Endothelial cell of umbilical vein (primary cell): ENCODE measurements around the gene NCAN. TPM values are rescaled to one million over a fixed set of nuclear protein-coding genes. Genes with fewer than 3 reads are reported as not detected.

Experiments
- BruUV-seq: library from RNA; stranded (reverse); fragments of 400-500 nt; replicated peaks from 2 replicates; lab custom pipeline; 2021; lab: Mats Ljungman, UMichigan
- CTCF ChIA-PET: fragments of 300-600, 350-600 bp; sonication (Branson Sonifier 250); formaldehyde crosslinking; loops from one replicate; lab custom pipeline; 2021; ENCODE audit warnings: antibody characterized with exemption, inconsistent platforms; lab: Charles Lee
- POLR2A ChIA-PET: fragments of 300-600, 350-600 bp; sonication (Branson Sonifier 250); formaldehyde crosslinking; loops from one replicate; lab custom pipeline; 2021; ENCODE audit warnings: antibody characterized with exemption, inconsistent platforms; lab: Charles Lee
- DNase-seq: peaks from one replicate; pipeline ENCODE4 v3.0.0-alpha.2; 2011; ENCODE audit warnings: low read depth, low spot score
- FAIRE-seq: peaks from 2 replicates; lab custom pipeline; 2011; peaks lifted over from hg19 to GRCh38; lab: Jason Lieb, UNC
- H2AFZ ChIP-seq: 2 replicates; pipeline ENCODE4 v1.6.0; 2012; ENCODE audit warnings: low read depth, low read length, control low read depth, inconsistent platforms
- H3K27ac ChIP-seq: 2 replicates; pipeline ENCODE4 v1.5.1; 2011; ENCODE audit warnings: low read depth, mild to moderate bottlenecking, control low read depth, low read length, moderate library complexity; ENCODE audit not compliant: insufficient read depth
- H3K27me3 ChIP-seq, 2 experiments: 2 replicates each; pipeline versions ENCODE4 v1.6.0 to v1.6.1; 2011; ENCODE audit warnings: low read length in 2 of 2, mixed read lengths in 1 of 2; ENCODE audit not compliant: control insufficient read depth in 2 of 2, insufficient read depth in 2 of 2
- H3K36me3 ChIP-seq, 2 experiments: 2 replicates in 1 of 2; 3 replicates in 1 of 2; pipeline ENCODE4 v1.5.1; 2011; ENCODE audit warnings: low read length in 2 of 2, mild to moderate bottlenecking in 1 of 2, moderate library complexity in 1 of 2; ENCODE audit not compliant: control insufficient read depth in 2 of 2, insufficient read depth in 2 of 2; ENCODE audit errors: extremely low read depth in 1 of 2
- H3K4me1 ChIP-seq: 3 replicates; pipeline ENCODE4 v1.5.1; 2011; ENCODE audit warnings: mild to moderate bottlenecking, low read length; ENCODE audit not compliant: control insufficient read depth, insufficient read depth; ENCODE audit errors: extremely low read depth
- H3K4me2 ChIP-seq: 2 replicates; pipeline ENCODE4 v1.6.1; 2011; ENCODE audit warnings: low read length, control low read depth, mixed read lengths; ENCODE audit not compliant: insufficient read depth
- H3K4me3 ChIP-seq, 3 experiments: fragments of 200-600 bp in 1 of 3; sonication (generic), shearing (Covaris generic) in 1 of 3; replicated peaks in 1 of 3; 2 replicates each; pipeline ENCODE4 v1.5.1; 2011 to 2016; ENCODE audit warnings: control low read depth in 3 of 3, low read length in 3 of 3, mild to moderate bottlenecking in 2 of 3, inconsistent platforms in 1 of 3, low read depth in 1 of 3, moderate library complexity in 1 of 3; ENCODE audit not compliant: insufficient read depth in 1 of 3
- H3K79me2 ChIP-seq: 2 replicates; pipeline ENCODE4 v1.6.0; 2012; ENCODE audit warnings: low read length, inconsistent platforms; ENCODE audit not compliant: control insufficient read depth, insufficient read depth
- H3K9ac ChIP-seq: replicated peaks from 2 replicates; pipeline ENCODE3; 2011; ENCODE audit warnings: low read length, control low read depth; ENCODE audit not compliant: insufficient read depth; ENCODE audit errors: extremely low read depth
- H3K9me1 ChIP-seq: replicated peaks from 3 replicates; pipeline ENCODE4 v1.6.0; 2011; ENCODE audit warnings: mild to moderate bottlenecking, low read length; ENCODE audit not compliant: control insufficient read depth, insufficient read depth; ENCODE audit errors: extremely low read depth
- H3K9me3 ChIP-seq: replicated peaks from 2 replicates; pipeline ENCODE4 v1.5.1; 2012; ENCODE audit warnings: low read length, inconsistent platforms; ENCODE audit not compliant: control insufficient read depth, insufficient read depth
- H4K20me1 ChIP-seq: replicated peaks from 2 replicates; pipeline ENCODE3; 2011; ENCODE audit warnings: mild to moderate bottlenecking, low read length; ENCODE audit not compliant: control insufficient read depth, insufficient read depth; ENCODE audit errors: extremely low read depth
- CTCF ChIP-seq, 2 donors: IDR thresholded peaks; 1 replicate in 1 of 2; 2 replicates in 1 of 2; pipeline ENCODE4 v1.5.1; 2011; ENCODE audit warnings: low read length in 2 of 2, mild to moderate bottlenecking in 2 of 2, moderate library complexity in 2 of 2, control low read depth in 1 of 2, inconsistent platforms in 1 of 2, low read depth in 1 of 2; ENCODE audit not compliant: insufficient read depth in 1 of 2; ENCODE audit errors: extremely low read depth in 1 of 2
- EZH2 ChIP-seq: IDR thresholded peaks from 2 replicates; pipeline ENCODE4 v1.6.1; 2012; ENCODE audit warnings: borderline replicate concordance, low read depth, mild to moderate bottlenecking, moderate library complexity, low read length, inconsistent platforms; ENCODE audit not compliant: severe bottlenecking
- FOS ChIP-seq: IDR thresholded peaks from 2 replicates; pipeline ENCODE4 v1.6.1; 2011; ENCODE audit warnings: mild to moderate bottlenecking, low read length, moderate library complexity, borderline replicate concordance; ENCODE audit not compliant: insufficient read depth
- GATA2 ChIP-seq: IDR thresholded peaks from 2 replicates; pipeline ENCODE4 v1.7.0; 2011; ENCODE audit warnings: low read depth, mild to moderate bottlenecking, moderate library complexity, mixed read lengths, low read length; ENCODE audit not compliant: insufficient read length, insufficient read depth
- JUN ChIP-seq: IDR thresholded peaks from 2 replicates; pipeline ENCODE4 v1.6.1; 2011; ENCODE audit warnings: borderline replicate concordance, low read depth; ENCODE audit not compliant: insufficient read length, insufficient read depth
- MAX ChIP-seq: IDR thresholded peaks from 2 replicates; pipeline ENCODE4 v1.6.1; 2011; ENCODE audit not compliant: insufficient read depth, insufficient read length
- MYC ChIP-seq: IDR thresholded peaks from one replicate; pipeline ENCODE4 v1.6.1; 2011; ENCODE audit warnings: mild to moderate bottlenecking, low read depth, low read length
- POLR2A ChIP-seq: IDR thresholded peaks from 2 replicates; pipeline ENCODE4 v1.6.1; 2012; ENCODE audit warnings: low read depth, mild to moderate bottlenecking, control low read depth, low read length
- POLR2AphosphoS5 ChIP-seq: IDR thresholded peaks from 2 replicates; pipeline ENCODE4 v1.6.1; 2012; ENCODE audit warnings: low read depth, mild to moderate bottlenecking, control low read depth, low read length, moderate library complexity; ENCODE audit not compliant: insufficient read depth
- dilution Hi-C: fragments of 300-500 bp; cut with MboI; formaldehyde crosslinking; loops from one replicate; pipeline ENCODE4 v1.15.0; 2019; ENCODE audit warnings: low sequenced_read_pairs; ENCODE audit not compliant: extremely low pct_ligation_motif_present
- intact Hi-C: fragments of 100-400 bp; cut with micrococcal nuclease; formaldehyde crosslinking; loops from one replicate; pipeline ENCODE4 v1.10.0; 2022
- polyA plus RNA-seq, 4 experiments: library from polyadenylated mRNA; depleted of rRNA in 3 of 4; stranded (reverse) in 3 of 4; unstranded in 1 of 4; fragments of >200 nt; gene quantifications; 2 replicates each; pipeline versions ENCODE4 v1.2.1 to v1.2.3, GENCODE V29; 2011 to 2012; ENCODE audit warnings: missing spikeins in 1 of 4
- total RNA-seq: library from RNA; stranded (reverse); gene quantifications from 2 replicates; pipeline ENCODE4 v1.2.3, GENCODE V29; 2021

Gene NCAN
- total and polyA plus RNA-seq, 2 donors (not counting 3 experiments of a cell fraction or from before 2014, with no cell fraction given): not detected

GRCh38 chr19:19215792-19216191 is 4.0 kb downstream of the NCAN start:
- DNase-seq (no peak), FAIRE-seq (no peak)
- TF ChIP-seq MYC (no peak), MAX (no peak), FOS (no peak), POLR2AphosphoS5 (no peak), GATA2 (no peak), JUN (no peak), EZH2 (no peak), POLR2A (no peak), CTCF (IDR thresholded peaks at IDR 0.05; ENCODE audit: extremely low read depth in 1 of 2, insufficient read depth in 1 of 2, low read depth in 1 of 2, low read length in 2 of 2) (no peak)
- H3K9me3 ChIP-seq: no peaks in the 10 kb centered on the region
- no peak overlapping the region for H2AFZ ChIP-seq
- no peaks in the 10 kb centered on the region for H3K36me3 ChIP-seq
- dilution Hi-C loops (no loop called here), intact Hi-C loops (no loop called here)
- no peak overlapping the region for H3K4me3 ChIP-seq
- H3K4me1 ChIP-seq: no peaks in the 10 kb centered on the region
- BruUV-seq: no TSS peak
- no peaks in the 10 kb centered on the region for H3K9me1 ChIP-seq
- no peaks in the 10 kb centered on the region for H3K79me2 ChIP-seq
- no peaks in the 10 kb centered on the region for H4K20me1 ChIP-seq
- peaks cover 10 to 11% of the 10 kb centered on the region in 2 experiments for H3K27me3 ChIP-seq
- ChIA-PET POLR2A (interaction anchor here (0.6 kb wide), 1 partner anchor 1001 kb away, joined by 3 read pairs; no protein-coding TSS in a partner anchor), CTCF (interaction anchor here (1.5 to 2.9 kb wide), 2 partner anchors 9 to 14 kb away, joined by 8 to 9 read pairs; no protein-coding TSS in a partner anchor)
- no peak overlapping the region for H3K9ac ChIP-seq
- no peak overlapping the region for H3K27ac ChIP-seq
- H3K4me2 ChIP-seq: no peak overlapping the region
